Adrenal gland (tissue), 12 donors: ENCODE data around the gene CRTC1. TPM values are rescaled to one million over a fixed set of nuclear protein-coding genes. Genes with fewer than 3 reads are reported as not detected.
A peak's percentile ranks its signal among the peaks of the same experiment; 100 is the strongest.

Experiments used
- DNase-seq, 7 donors: peaks; one replicate each; pipeline ENCODE4 v3.0.0-alpha.2; 2019 to 2020
- H3K27ac ChIP-seq, 5 donors: fragments of 200-600 bp; sonication (generic) in 4 of 5; 1 replicate in 3 of 5; 2 replicates in 2 of 5; pipeline versions ENCODE4 v1.5.1 to v1.8.0; 2016 to 2020; ENCODE audit warnings: mild to moderate bottlenecking in 1 of 5
- H3K27me3 ChIP-seq: fragments of 200-600 bp; 2 replicates; pipeline ENCODE4 v1.8.0; 2021
- H3K36me3 ChIP-seq, 2 donors: fragments of 200-600 bp; replicated peaks in 1 of 2; 1 replicate in 1 of 2; 2 replicates in 1 of 2; pipeline versions ENCODE4 v1.5.1 to v1.8.0; 2018 to 2022
- H3K4me1 ChIP-seq, 2 donors: fragments of 200-600 bp; replicated peaks in 1 of 2; 1 replicate in 1 of 2; 2 replicates in 1 of 2; pipeline versions ENCODE4 v1.5.1 to v1.8.0; 2018 to 2021
- H3K4me3 ChIP-seq, 4 donors: fragments of 200-600 bp; sonication (generic) in 3 of 4; one replicate each; pipeline ENCODE4 v1.5.1; 2016 to 2018
- H3K9me3 ChIP-seq, 3 donors: fragments of 200-600 bp; sonication (generic) in 1 of 3; replicated peaks in 1 of 3; 1 replicate in 2 of 3; 2 replicates in 1 of 3; pipeline versions ENCODE4 v1.5.1 to v1.8.0; 2016 to 2021
- POLR2A ChIP-seq, 2 donors: fragments of 450-650 bp; IDR thresholded peaks; one replicate each; pipeline ENCODE4 v1.6.1; 2017; ENCODE audit warnings: antibody characterized with exemption in 2 of 2, mild to moderate bottlenecking in 2 of 2, moderate library complexity in 1 of 2
- WGBS, 4 donors: extraction: QIAGEN DNeasy Blood & Tissue Kit in 2 of 4; methylation state at CpG; one replicate each; pipeline versions ENCODE4 v1.1.5 to v1.1.7; 2013 to 2017; 5-methylcytosine and 5-hydroxymethylcytosine counted together
- intact Hi-C, 2 donors: fragments of 100-400 bp; cut with DNase I; formaldehyde crosslinking; loops; one replicate each; pipeline versions ENCODE4 v1.14.1 to v1.15.0; 2022 to 2023
- polyA plus RNA-seq, 3 donors: library from polyadenylated mRNA; stranded (reverse); fragments of 200-250 nt in 2 of 3; fragments of 350-450 nt in 1 of 3; fragmentation: Illumina TruSeq in 1 of 3; extraction: RNeasy Lipid Tissue Mini Kit (QIAGEN cat#74804) in 1 of 3; gene quantifications; one replicate each; pipeline ENCODE4 v1.2.3, GENCODE V29; 2013 to 2014
- total RNA-seq, 9 donors: library from RNA; depleted of rRNA in 4 of 9; stranded (reverse); fragments of >200 nt in 4 of 9; fragments of 120-200 nt in 1 of 9; fragmentation: NEBNext Ultra II Directional in 1 of 9; extraction: Animal tissue kit (Norgen Biotek cat#: 25700) in 1 of 9; gene quantifications; one replicate each; pipeline versions ENCODE4 v1.1.0 to v1.2.4, GENCODE V29; 2013 to 2023
- TF ChIP-seq, protein P1 (sequence below), 6 experiments: fragments of 450-650 bp in 4 of 6; fragments of 200-600 bp in 2 of 6; sonication (generic) in 1 of 6; IDR thresholded peaks; 1 replicate in 5 of 6; 2 replicates in 1 of 6; pipeline versions ENCODE4 v1.5.1 to v1.8.0; 2016 to 2021; ENCODE audit warnings: antibody characterized with exemption in 6 of 6, mild to moderate bottlenecking in 2 of 6, moderate library complexity in 1 of 6
- donor health status: healthy with polysubstance abuse.
- donor health status: Bipolar disorder and iron deficiency.
- donor health status: DM: yes; HTN: yes; CAD: no.
- donor health status: DM: no; HTN: no; CAD: no.
- donor health status: DM: no; HTN: no; CAD: no.
- donor health status: DM: yes; HTN: yes; CAD: no.

The CRTC1 gene
- total and polyA plus RNA-seq, 12 donors, result 3.1 to 38.1 (median 10.3) TPM

DNA sequence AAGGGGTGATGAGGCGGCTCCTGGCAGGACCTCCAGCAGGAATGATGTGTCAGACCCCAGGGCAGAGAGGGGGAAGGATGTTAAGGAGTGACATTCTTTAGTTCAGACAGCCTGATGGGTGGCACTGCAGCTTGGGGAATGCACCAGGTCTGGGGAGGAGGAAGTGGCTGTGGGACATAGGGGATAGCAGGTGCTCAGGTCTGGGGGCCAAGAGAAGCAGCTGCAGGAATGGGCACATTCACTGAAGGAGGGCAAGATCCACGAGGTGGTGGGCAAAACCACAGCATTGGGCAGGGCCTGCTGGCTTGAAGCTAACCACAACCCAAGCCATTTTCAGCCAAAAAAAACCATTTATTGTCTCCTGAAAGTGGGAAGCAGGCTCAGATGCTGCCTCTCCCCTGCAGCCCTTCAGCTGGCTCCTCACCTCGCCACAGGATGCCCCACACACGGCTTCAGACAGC lies 81.1 kb downstream of the CRTC1 start:
- WGBS, 4 donors, result 64 to 84% (median 72%) methylated on average over 3 to 4 of the region's 4 CpGs
- H3K36me3 ChIP-seq, result no peaks in the 10 kb centered on the region
- no peak for TF ChIP-seq POLR2A (IDR thresholded peaks at IDR 0.05)
- TF ChIP-seq, protein P1, sequence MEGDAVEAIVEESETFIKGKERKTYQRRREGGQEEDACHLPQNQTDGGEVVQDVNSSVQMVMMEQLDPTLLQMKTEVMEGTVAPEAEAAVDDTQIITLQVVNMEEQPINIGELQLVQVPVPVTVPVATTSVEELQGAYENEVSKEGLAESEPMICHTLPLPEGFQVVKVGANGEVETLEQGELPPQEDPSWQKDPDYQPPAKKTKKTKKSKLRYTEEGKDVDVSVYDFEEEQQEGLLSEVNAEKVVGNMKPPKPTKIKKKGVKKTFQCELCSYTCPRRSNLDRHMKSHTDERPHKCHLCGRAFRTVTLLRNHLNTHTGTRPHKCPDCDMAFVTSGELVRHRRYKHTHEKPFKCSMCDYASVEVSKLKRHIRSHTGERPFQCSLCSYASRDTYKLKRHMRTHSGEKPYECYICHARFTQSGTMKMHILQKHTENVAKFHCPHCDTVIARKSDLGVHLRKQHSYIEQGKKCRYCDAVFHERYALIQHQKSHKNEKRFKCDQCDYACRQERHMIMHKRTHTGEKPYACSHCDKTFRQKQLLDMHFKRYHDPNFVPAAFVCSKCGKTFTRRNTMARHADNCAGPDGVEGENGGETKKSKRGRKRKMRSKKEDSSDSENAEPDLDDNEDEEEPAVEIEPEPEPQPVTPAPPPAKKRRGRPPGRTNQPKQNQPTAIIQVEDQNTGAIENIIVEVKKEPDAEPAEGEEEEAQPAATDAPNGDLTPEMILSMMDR (IDR thresholded peaks at IDR 0.05), result no peak
- no peaks in the 10 kb centered on the region for H3K27me3 ChIP-seq
- H3K9me3 ChIP-seq, result no peaks in the 10 kb centered on the region
- H3K4me3 ChIP-seq, result no peak overlapping the region
- H3K4me1 ChIP-seq, result peaks cover 8 to 32% of the 10 kb centered on the region in 2 donors
- no peak for DNase-seq
- peak overlapping the region; percentile 29 to 79 (median 69) for H3K27ac ChIP-seq
- intact Hi-C loops, result no loop called here

DNA sequence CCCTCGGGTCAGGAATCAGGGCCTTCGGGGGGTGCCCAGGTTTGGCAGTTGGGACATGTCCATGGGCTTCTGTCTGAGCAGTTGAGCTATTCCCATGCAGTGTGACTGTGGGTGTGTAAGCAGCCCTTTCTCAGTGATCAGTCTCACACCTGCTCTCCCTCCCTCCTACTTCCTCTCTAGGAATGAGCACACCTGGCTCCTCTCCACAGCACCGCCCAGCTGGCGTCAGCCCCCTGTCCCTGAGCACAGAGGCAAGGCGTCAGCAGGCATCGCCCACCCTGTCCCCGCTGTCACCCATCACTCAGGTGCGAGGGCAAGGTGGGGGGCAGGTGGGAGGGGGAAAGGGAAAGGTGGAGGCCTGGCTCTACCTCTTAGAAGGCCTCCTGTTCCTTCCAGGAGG lies 81.7 kb downstream of the CRTC1 start:
- intact Hi-C loops, result no loop called here
- no peak overlapping the region for H3K4me3 ChIP-seq
- no peaks in the 10 kb centered on the region for H3K9me3 ChIP-seq
- no peak for DNase-seq
- peak overlapping the region in 1 of 5 donors; percentile 69 for H3K27ac ChIP-seq
- peaks cover 8 to 32% of the 10 kb centered on the region in 2 donors for H3K4me1 ChIP-seq
- 84 to 95% (median 90%) methylated on average over 2 to 8 of the region's 8 CpGs for WGBS, 4 donors
- TF ChIP-seq, protein P1 (IDR thresholded peaks at IDR 0.05), result no peak
- TF ChIP-seq POLR2A (IDR thresholded peaks at IDR 0.05), result no peak
- H3K27me3 ChIP-seq, result no peaks in the 10 kb centered on the region
- H3K36me3 ChIP-seq, result no peaks in the 10 kb centered on the region

DNA sequence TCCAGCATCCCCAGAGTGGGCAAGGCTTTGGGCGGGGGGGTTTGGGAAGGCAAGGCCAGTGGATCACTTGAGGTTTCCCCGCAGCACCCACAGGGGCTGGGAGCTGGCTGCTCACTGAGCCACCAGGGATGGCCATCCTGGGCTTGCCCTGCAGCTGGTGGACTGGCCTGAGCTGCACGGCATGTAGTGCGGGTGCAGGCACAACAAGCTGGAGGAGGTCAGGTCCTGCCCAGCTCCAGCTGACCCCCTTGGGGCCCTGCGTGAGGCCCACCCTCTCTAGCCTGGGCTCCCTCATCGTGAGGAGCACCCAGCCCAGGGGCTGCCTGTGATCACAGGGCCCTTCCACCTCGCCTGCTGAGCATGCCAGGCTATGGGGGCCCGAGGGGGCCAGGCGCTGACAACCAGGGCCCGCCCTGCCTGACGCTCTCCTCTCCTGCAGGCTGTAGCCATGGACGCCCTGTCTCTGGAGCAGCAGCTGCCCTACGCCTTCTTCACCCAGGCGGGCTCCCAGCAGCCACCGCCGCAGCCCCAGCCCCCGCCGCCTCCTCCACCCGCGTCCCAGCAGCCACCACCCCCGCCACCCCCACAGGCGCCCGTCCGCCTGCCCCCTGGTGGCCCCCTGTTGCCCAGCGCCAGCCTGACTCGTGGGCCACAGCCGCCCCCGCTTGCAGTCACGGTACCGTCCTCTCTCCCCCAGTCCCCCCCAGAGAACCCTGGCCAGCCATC lies 84.7 kb downstream of the CRTC1 start:
- 69 to 94% (median 79%) methylated on average over 6 to 30 of the region's 30 CpGs for WGBS, 4 donors
- TF ChIP-seq, protein P1 (IDR thresholded peaks at IDR 0.05), result no peak
- TF ChIP-seq POLR2A (IDR thresholded peaks at IDR 0.05), result no peak
- Histone ChIP-seq H3K27ac (no peak overlapping the region), H3K9me3 (no peaks in the 10 kb centered on the region), H3K4me1 (peaks cover 0 to 18% of the 10 kb centered on the region in 2 donors), H3K27me3 (no peaks in the 10 kb centered on the region), H3K4me3 (no peak overlapping the region), H3K36me3 (no peaks in the 10 kb centered on the region)
- intact Hi-C loops, result no loop called here
- no peak for DNase-seq

DNA sequence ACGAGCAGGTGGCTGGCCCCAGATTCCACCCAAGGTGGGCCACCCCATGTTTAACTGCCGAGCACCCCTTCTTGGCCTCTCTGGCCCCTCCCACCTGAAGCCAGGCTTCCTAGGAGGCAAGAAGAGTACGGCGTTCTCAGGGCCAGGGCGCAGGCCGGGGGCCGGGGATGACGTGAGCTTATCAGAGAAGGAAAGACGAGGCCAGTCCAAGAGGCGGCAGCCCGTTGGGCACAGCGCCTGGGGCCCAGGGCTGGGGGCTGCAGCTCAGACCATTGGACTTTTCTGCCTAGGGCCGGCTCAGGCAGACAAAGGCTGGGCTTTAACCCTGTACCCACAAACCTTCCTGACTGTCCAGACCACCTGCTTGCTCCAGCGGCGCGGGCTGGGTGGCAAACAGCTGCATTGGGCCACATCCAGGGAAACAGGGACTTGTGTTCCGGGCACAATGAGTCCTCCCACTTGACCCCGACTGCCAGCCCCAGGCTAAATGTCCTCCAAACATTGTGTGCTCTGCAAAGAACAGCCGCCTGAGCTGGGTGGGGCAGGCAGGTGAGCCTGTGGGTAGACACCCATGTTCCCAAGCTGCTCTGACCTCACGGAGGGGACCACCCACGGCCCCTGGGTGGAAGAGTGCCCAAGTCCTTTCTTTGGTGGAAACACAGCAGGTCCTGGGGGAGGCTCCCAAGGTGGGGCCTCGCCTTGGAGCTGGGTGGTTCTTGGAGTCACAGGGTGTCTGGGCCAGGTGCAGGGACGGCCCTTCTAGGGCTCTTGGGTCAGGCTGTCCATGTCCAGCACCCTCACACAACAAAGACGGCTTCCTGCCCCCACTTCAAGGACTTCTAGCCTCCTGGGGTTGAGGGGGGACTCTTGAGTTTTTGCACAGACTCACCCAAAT lies 85.8 kb downstream of the CRTC1 start:
- no peaks in the 10 kb centered on the region for H3K27me3 ChIP-seq
- no peak for TF ChIP-seq POLR2A (IDR thresholded peaks at IDR 0.05)
- TF ChIP-seq, protein P1 (IDR thresholded peaks at IDR 0.05), result no peak
- intact Hi-C loops, result no loop called here
- peaks cover 0 to 7% of the 10 kb centered on the region in 2 donors for H3K4me1 ChIP-seq
- no peaks in the 10 kb centered on the region for H3K9me3 ChIP-seq
- no peaks in the 10 kb centered on the region for H3K36me3 ChIP-seq
- no peak overlapping the region for H3K27ac ChIP-seq
- peak in 2 of 7 donors; percentile 42 to 82 for DNase-seq
- no peak overlapping the region for H3K4me3 ChIP-seq
- WGBS, 4 donors, result 77 to 92% (median 81%) methylated on average over 14 to 24 of the region's 24 CpGs
